HG02763 (cell line): ENCODE data around the gene OR52E4.

ENCODE experiments used
- ATAC-seq: cut with Tn5 transposase; IDR thresholded peaks from one replicate; pipeline ENCODE4 v1.9.1; 2021; ENCODE audit warnings: mild to moderate bottlenecking, moderate library complexity; ENCODE audit not compliant: unreplicated experiment

Gene OR52E4

GRCh38 chr11:5880329-5880728 lies at the start of gene OR52E4:
Gene OR52E4 (plus strand): TSS chr11:5880629. CDS start chr11:5884293, 3,664 bp downstream.
- no peak for ATAC-seq

GRCh38 chr11:5831196-5831829 lies 49.1 kb upstream of the OR52E4 start:
- ATAC-seq = no peak

- ATAC-seq = no peak
These were observed 47.0 kb upstream of the OR52E4 start for GRCh38 chr11:5833446-5833845.

GRCh38 chr11:5837695-5838094 lies 42.7 kb upstream of the OR52E4 start:
- no peak for ATAC-seq

- ATAC-seq = no peak
These were observed 38.6 kb upstream of the OR52E4 start, which contains the start of gene OR52E6 for GRCh38 chr11:5841797-5842196. Gene OR52E6 (minus strand): TSS chr11:5841897. CDS start chr11:5841897, 0 bp downstream.

GRCh38 chr11:5846701-5847100 lies 33.7 kb upstream of the OR52E4 start:
- no peak for ATAC-seq

GRCh38 chr11:5847711-5848110 lies 32.7 kb upstream of the OR52E4 start:
- no peak for ATAC-seq

GRCh38 chr11:5851002-5851401 lies 29.4 kb upstream of the OR52E4 start:
- no peak for ATAC-seq

- ATAC-seq = no peak
These were observed 22.8 kb upstream of the OR52E4 start, which contains the start of gene OR52E8 for GRCh38 chr11:5857590-5857989. Gene OR52E8 (minus strand): TSS chr11:5857690. CDS start chr11:5857690, 0 bp downstream.

- no peak for ATAC-seq
These were observed 14.6 kb upstream of the OR52E4 start for GRCh38 chr11:5865826-5866225.

- ATAC-seq = no peak
These were observed 1.9 kb upstream of the OR52E4 start for GRCh38 chr11:5878564-5878963.

- no peak for ATAC-seq
These were observed 1.3 kb downstream of the OR52E4 start for GRCh38 chr11:5881756-5882155.

GRCh38 chr11:5887172-5887571 lies 6.7 kb downstream of the OR52E4 start:
- no peak for ATAC-seq

GRCh38 chr11:5887661-5888060 lies 7.2 kb downstream of the OR52E4 start:
- ATAC-seq = no peak

- ATAC-seq = no peak
These were observed 10.9 kb downstream of the OR52E4 start for GRCh38 chr11:5891216-5891800.

- ATAC-seq = no peak
These were observed 12.5 kb downstream of the OR52E4 start, which contains the start of gene OR52E5 for GRCh38 chr11:5892908-5893307. Gene OR52E5 (plus strand): TSS chr11:5893208. CDS start chr11:5900777, 7,569 bp downstream.

- no peak for ATAC-seq
These were observed 19.1 kb downstream of the OR52E4 start for GRCh38 chr11:5899534-5899933.

GRCh38 chr11:5910540-5910939 lies 30.1 kb downstream of the OR52E4 start:
- ATAC-seq = no peak

- peak; percentile 73 for ATAC-seq
These were observed 42.5 kb downstream of the OR52E4 start for GRCh38 chr11:5922749-5923426.

- peak; percentile 48 for ATAC-seq
These were observed 43.0 kb downstream of the OR52E4 start for GRCh38 chr11:5923427-5923776.

GRCh38 chr11:5923794-5924193 lies 43.4 kb downstream of the OR52E4 start:
- ATAC-seq = no peak

GRCh38 chr11:5928271-5928670 lies 47.8 kb downstream of the OR52E4 start:
- no peak for ATAC-seq
